ENCODE measurements around the gene MAPKBP1.

The MAPKBP1 gene

DNA sequence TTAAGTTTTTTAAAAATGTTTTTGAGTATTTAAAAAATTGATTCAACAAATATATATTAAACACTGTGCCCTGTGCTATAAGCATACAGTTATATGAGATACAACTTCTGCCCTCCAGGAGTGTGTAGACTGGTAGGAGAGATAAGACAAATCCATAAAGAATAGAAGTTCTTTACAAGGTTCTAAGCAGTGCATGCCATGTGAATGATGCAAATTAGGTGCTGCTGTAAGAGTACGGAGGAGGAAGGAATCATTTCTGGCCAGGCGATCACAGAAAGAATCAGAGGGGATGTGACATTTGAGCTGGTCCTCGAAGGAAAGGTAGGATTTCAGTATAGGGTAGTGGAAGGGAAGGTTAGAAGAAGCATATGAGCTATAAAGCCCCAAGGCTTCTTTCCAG, 14.0 kb downstream of the MAPKBP1 start:
- no peak for DNase-seq

- no peak for DNase-seq
Measured at GRCh38 chr15:41789236-41789635, 15.0 kb downstream of the MAPKBP1 start.

- DNase-seq, result no peak
Measured at GRCh38 chr15:41789662-41790061, 15.4 kb downstream of the MAPKBP1 start.

- DNase-seq, result no peak
Measured at GRCh38 chr15:41790169-41790568, 15.9 kb downstream of the MAPKBP1 start.

DNA sequence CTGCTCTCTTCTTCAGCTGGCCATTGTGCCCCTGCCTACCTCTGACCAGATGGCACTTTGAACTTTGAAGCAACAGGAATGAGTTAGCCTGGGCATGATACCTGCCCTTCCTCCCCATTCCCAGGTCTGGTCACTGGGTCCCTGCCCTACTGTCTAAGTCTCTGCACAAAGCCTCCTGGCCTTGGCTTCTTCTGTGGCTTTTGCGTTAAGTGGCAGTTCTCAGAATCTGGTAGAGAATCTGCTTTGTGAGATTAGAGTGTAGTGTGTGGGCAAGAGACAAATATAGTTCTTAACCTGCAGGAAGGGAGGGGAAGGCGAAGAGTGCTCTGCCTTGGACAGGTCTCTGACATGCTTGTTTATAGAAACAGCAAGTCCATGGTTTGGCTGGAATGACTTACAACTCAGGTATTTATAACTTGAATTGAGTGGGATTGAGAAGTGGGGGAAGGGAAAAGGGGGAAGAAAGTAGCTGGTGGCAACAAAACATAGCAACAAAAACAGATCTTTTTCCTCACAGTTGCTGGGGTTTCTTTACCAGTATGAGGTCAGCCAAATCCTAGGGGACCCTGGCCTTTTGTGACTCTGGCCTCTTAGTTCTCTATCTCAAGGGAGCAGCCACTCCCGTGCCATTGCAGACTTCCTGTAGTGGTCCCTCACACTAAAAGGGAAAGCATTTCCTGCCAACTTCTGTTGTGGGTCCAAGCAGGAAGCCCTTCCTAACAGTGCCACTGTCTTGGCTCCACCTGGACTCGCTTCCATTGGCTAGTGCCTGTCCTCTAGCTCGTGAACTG, 16.7 kb downstream of the MAPKBP1 start:
- peak in 1 of 3 experiments; percentile 6 for DNase-seq

- DNase-seq, result no peak
Measured at GRCh38 chr15:41791547-41791937, 17.3 kb downstream of the MAPKBP1 start.

- peak in 2 of 3 experiments; percentile 32 to 88 for DNase-seq
Measured at GRCh38 chr15:41792000-41792637, 17.8 kb downstream of the MAPKBP1 start.

DNA sequence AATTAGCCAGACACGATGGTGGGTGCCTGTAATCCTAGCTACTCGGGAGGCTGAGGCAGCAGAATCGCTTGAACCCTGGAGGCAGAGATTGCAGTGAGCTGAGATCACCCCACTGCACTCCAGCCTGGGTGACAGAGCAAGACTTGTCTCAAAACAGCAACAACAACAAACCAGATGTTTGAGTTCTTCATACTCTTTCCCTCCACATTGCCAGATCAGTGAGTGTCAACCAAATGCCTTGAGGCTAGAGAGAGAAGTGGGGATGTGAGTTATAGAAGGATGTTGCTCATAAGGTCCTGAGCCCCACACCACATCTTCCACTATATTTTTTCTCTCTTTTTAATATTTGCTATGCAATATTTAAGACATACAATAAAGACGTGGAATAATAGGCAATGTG, 19.8 kb downstream of the MAPKBP1 start:
- DNase-seq, result no peak

GRCh38 chr15:41795996-41796856, 21.9 kb downstream of the MAPKBP1 start:
- no peak for DNase-seq

GRCh38 chr15:41797201-41797944, 23.1 kb downstream of the MAPKBP1 start:
- DNase-seq, result no peak

- no peak for DNase-seq
Measured at GRCh38 chr15:41798607-41799487, 24.6 kb downstream of the MAPKBP1 start.

DNA sequence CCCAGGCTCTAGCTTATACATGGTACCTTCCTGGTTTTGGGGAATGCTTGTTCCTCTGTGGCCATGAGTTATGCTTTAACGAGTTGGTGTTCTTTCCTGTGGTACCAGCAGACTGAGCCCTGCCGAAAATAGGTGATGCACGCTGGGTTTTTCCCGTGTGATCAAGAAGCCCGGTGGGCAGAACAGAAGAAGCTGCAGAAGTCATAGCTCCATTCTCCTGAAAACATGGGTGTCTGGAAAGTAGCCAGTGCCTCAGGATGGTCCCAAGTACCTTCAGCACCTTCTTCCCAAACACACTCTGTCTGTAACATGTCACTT, 25.2 kb downstream of the MAPKBP1 start:
- no peak for DNase-seq

DNA sequence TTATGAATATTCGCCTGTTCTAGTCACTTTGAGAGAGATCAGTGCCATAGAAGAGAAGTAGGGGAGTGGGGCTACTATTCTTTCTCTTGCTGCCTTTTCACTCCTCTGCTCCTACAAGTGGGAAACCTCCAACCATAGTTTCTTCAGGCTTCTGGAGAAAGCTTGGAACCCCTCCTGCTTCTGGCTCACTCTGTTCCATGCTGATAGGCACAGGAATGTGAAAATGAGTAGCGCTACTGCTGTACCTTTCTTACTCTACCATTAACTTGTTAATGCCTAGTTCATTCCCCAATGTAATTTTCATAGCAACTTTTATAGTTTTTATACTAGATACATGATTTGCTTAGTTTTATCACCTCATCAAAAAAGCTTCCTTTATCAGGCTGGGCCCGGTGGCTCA, 26.9 kb downstream of the MAPKBP1 start:
- DNase-seq, result no peak

DNA sequence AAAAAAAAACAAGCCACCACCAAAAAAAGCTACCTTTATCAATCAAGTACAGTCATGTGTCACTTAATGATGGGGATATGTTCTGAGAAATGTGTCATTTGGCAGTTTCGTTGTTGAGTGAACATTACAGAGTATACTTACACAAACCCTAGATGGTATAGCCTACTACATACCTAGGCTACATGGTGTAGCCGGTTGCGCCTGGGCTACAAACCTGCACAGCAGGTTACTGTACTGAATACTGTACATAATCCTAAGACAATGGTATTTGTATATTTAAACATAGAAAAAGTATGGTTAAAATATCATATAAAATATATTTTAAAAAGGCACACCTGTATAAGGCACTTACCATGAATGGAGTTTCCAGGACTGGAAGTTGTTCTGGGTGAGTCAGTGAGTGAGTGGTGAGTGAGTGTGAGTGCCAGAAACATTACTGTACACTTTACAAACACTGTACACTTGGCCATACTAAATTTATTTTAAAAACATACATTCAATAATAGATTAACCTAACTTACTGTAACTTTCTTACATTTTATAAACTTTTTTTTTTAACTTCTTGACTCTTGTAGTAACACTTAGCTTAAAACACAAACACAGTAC, 27.7 kb downstream of the MAPKBP1 start:
- no peak for DNase-seq

DNA sequence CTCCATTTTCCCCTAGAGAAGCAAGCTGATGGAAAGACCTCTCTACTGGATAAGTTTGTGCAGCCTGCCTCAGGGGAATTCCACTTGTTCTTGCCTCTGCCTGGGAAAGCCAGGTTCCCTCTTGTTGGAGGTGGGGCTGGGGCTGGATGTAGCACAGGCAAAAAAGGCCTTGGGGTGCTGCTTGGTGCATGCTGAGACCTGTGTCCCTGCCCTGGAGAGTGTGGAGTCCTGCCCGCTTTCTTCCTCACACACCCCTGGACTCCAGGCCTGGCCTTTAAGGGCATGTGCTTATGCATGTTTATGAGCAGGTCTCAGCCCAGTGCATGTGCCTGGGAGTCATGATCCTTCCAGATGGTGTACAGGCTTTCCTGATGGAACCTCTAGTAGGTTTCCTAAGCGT, 30.1 kb downstream of the MAPKBP1 start:
- peak in 1 of 3 experiments; percentile 15 for DNase-seq

DNA sequence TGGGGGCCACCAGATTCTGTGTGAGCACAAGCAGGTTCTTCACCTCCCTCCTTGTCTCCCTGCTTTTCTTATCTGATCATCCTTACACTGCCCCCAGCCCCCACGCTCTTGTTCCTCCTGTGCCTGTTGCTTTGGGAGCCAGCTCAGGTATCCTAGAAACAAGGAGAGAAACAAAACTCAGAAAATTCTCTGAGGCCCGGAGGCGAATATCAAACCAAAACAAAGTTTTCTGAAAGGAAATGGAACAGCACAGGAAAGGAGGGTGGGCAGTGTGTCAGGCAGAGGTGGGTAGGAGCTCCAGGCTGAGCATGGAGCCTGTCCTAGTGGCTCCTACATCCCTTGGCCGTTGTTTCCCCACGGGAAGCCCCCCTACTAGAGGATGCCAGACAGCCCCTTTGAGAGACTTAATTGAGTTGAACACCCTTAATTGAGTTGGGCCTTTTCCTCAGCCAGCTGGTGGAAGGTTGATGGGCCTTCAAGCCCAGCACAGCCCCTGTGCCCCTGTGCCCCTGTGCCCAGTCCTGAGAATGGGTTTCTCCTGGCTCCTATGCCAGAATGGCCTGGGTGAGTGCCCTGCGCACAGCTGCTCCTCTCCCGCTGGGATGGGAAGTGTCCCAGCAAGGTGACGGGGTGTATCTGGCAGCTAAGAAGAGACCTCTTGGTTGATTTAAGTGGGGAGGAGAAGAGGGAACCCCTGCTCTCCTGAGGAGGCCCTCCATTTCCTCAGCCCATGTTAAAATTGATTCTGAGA, 30.8 kb downstream of the MAPKBP1 start:
- no peak for DNase-seq

DNA sequence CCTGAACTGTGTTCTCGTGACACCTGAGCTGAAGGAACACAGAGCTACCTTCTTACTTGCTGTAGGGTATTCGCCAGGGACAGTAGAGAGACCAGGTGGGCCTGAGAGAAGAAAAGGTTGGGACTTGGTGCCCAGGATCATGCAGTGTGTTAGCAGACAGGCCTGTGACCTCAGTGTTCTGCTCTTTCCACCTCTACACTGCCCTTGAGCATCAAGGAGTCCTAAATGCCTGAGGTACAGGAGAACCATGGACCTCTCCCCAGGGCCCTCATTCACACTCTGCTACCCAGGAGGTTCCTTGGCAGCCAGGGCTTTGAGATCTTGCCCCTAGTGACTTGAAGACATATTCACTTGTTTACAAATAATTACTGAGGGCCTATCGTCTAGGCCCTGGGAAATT, 31.4 kb downstream of the MAPKBP1 start:
- DNase-seq, result no peak

DNA sequence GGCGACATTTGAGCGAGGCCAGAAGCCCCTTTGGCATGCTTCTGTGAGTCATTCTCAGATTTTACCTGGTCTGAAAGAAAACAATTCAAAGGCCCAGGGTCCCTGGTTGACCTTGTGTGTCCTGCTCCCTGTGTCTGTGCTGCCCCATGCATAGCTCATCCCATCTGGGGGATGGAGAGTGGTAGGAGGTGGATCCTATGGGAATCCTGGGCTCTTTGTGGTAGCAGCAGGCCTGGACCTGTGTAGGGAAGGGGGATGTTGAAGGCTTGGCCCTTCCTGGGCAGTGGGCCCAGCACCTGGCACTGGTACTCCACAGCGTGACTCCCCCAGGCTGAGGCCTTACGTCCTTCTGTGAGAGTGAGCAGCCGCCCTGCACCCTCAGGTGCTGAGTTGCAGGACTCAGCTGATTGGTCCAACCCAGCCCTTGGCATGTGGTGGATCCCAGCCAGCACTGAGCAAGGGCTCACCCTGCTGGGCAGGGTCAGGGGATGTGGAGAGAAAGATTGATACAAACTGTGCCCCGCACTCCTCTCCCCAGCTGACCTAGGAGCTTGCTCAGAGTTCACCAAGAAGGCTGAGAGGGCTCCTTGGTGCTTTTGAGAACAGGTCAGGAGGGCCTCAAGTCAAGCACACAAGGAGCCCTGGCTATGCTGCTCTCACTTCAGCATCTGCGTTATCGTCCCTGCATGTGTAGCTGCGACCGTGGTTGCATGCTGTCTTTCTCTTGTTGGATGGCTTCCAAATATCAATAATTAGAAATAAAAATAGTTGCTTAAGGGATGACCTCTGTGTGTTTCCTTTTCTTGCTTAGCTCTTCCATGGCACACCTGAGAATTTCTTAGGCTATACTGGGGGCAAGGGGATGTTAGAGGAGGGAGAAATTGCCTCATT, 32.3 kb downstream of the MAPKBP1 start:
- no peak for DNase-seq

DNA sequence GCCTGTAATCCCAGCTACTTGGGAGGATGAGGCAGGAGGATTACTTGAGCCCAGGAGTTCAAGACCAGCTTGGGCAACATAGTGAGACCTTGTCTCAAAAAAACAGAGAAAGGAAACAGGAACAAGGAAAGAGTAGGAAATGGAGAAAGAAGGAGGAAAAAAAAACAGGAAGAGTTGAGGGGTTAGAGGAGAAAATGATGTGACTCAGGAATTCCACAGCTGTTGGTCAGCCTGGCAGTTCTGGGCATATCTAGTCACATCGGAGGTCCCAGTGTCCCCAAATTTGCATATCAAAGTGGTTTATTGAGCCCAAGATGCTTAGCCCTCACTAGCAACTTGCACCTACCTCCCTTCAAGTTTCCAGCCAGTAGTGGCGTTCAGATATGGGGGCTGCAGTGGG, 34.8 kb downstream of the MAPKBP1 start:
- DNase-seq, result no peak
